GM21381 (cell line): Measurements from ENCODE around the gene SATL1.
A peak's percentile ranks its signal among the peaks of the same experiment; 100 is the strongest.
"Not testable (repeated sequence)": the region's sequence is repeated elsewhere in the genome, so short reads cannot be mapped to it uniquely, and the experiment has no call there.

Experiments
- ATAC-seq: cut with Tn5 transposase; IDR thresholded peaks from one replicate; pipeline ENCODE4 v1.9.1; 2021; ENCODE audit warnings: mild to moderate bottlenecking, moderate library complexity; ENCODE audit not compliant: unreplicated experiment

Gene SATL1

GRCh38 chrX:85109235-85109634 lies 134.3 kb downstream of the SATL1 start:
- no peak for ATAC-seq

- no peak for ATAC-seq
Measured at GRCh38 chrX:85108165-85108564, 135.4 kb downstream of the SATL1 start.

- no peak for ATAC-seq
Measured at GRCh38 chrX:85107407-85107806, 136.2 kb downstream of the SATL1 start.

GRCh38 chrX:85089321-85089840 lies 154.2 kb downstream of the SATL1 start:
- no peak for ATAC-seq

GRCh38 chrX:85084770-85085393 lies 158.7 kb downstream of the SATL1 start:
- peak; percentile 64 for ATAC-seq

GRCh38 chrX:85077247-85077646 lies 166.3 kb downstream of the SATL1 start:
- not testable (repeated sequence) for ATAC-seq

GRCh38 chrX:85065512-85066198 lies 177.9 kb downstream of the SATL1 start:
- ATAC-seq, result peak; percentile 60

GRCh38 chrX:85052636-85053343 lies 190.8 kb downstream of the SATL1 start:
- ATAC-seq, result no peak

GRCh38 chrX:85052205-85052604 lies 191.4 kb downstream of the SATL1 start:
- no peak for ATAC-seq

GRCh38 chrX:85051627-85052026 lies 192.0 kb downstream of the SATL1 start:
- no peak for ATAC-seq
